IMR-90 (cell line): ENCODE data around the gene CANX. TPM values are rescaled to one million over a fixed set of nuclear protein-coding genes. Genes with fewer than 3 reads are reported as not detected.
"Not testable (repeated sequence)": the region's sequence is repeated elsewhere in the genome, so short reads cannot be mapped to it uniquely, and the experiment has no call there.

Source experiments
- ATAC-seq: fragments of 200-7000 bp; cut with Tn5 transposase; 2 replicates; pipeline ENCODE4 v1.9.1; 2020; ENCODE audit warnings: low read depth, mild to moderate bottlenecking, moderate library complexity
- BruUV-seq: library from RNA; stranded (reverse); fragments of 400-500 nt; replicated peaks from 2 replicates; lab custom pipeline; 2021; lab: Mats Ljungman, UMichigan
- CTCF ChIA-PET: fragments of 300-600 bp; formaldehyde crosslinking; extraction: SDS; loops from one replicate; lab custom pipeline; 2021; ENCODE audit warnings: antibody characterized with exemption; lab: Yijun Ruan, JAX
- POLR2A ChIA-PET: fragments of 300-600 bp; sonication (Branson Sonifier 250); formaldehyde crosslinking; loops from one replicate; lab custom pipeline; 2022; ENCODE audit warnings: antibody characterized with exemption; ENCODE audit not compliant: unreplicated experiment; lab: Charles Lee
- DNase-seq: peaks from one replicate; pipeline ENCODE4 v3.0.0; 2013
- H2AFZ ChIP-seq: replicated peaks from 2 replicates; pipeline ENCODE3; 2013; ENCODE audit warnings: low read length, mild to moderate bottlenecking; ENCODE audit not compliant: poor library complexity
- H2AK5ac ChIP-seq: 2 replicates; pipeline ENCODE4 v1.6.1; 2013; ENCODE audit warnings: low read depth, low read length, inconsistent platforms
- H2AK9ac ChIP-seq: replicated peaks from 2 replicates; pipeline ENCODE3; 2013; ENCODE audit warnings: mild to moderate bottlenecking, low read depth, low read length, moderate library complexity; ENCODE audit not compliant: poor library complexity
- H2BK120ac ChIP-seq: 2 replicates; pipeline ENCODE4 v1.6.1; 2013; ENCODE audit warnings: low read depth, low read length, inconsistent platforms
- H2BK15ac ChIP-seq: 3 replicates; pipeline ENCODE4 v1.6.1; 2013; ENCODE audit warnings: low read depth, low read length, inconsistent platforms
- H2BK20ac ChIP-seq: 2 replicates; pipeline ENCODE4 v1.6.1; 2013; ENCODE audit warnings: low read depth, mild to moderate bottlenecking, inconsistent platforms, low read length, moderate library complexity
- H2BK5ac ChIP-seq: 2 replicates; pipeline ENCODE4 v1.6.1; 2013; ENCODE audit warnings: mild to moderate bottlenecking, low read depth, low read length, inconsistent platforms; ENCODE audit not compliant: poor library complexity, severe bottlenecking
- H3K14ac ChIP-seq: replicated peaks from 2 replicates; pipeline ENCODE4 v1.6.1; 2013; ENCODE audit warnings: low read depth, low read length, inconsistent platforms
- H3K18ac ChIP-seq: 2 replicates; pipeline ENCODE4 v1.6.1; 2013; ENCODE audit warnings: low read depth, low read length, control low read depth
- H3K23ac ChIP-seq: 2 replicates; pipeline ENCODE4 v1.6.1; 2013; ENCODE audit warnings: low read depth, low read length, inconsistent platforms
- H3K27ac ChIP-seq: 2 replicates; pipeline ENCODE4 v1.5.1; 2013; ENCODE audit warnings: mild to moderate bottlenecking, control low read depth, low read length; ENCODE audit not compliant: insufficient read depth
- H3K27me3 ChIP-seq: 2 replicates; pipeline ENCODE4 v1.6.1; 2013; ENCODE audit warnings: low read length; ENCODE audit not compliant: control insufficient read depth, insufficient read depth
- H3K36me3 ChIP-seq: 2 replicates; pipeline ENCODE4 v1.6.1; 2013; ENCODE audit warnings: low read length, mixed read lengths; ENCODE audit not compliant: control insufficient read depth, insufficient read depth
- H3K4ac ChIP-seq: 2 replicates; pipeline ENCODE4 v1.6.1; 2013; ENCODE audit warnings: low read depth, low read length, inconsistent platforms
- H3K4me1 ChIP-seq: 2 replicates; pipeline ENCODE4 v1.6.1; 2013; ENCODE audit warnings: low read length, mixed read lengths; ENCODE audit not compliant: control insufficient read depth, insufficient read depth
- H3K4me2 ChIP-seq: 2 replicates; pipeline ENCODE4 v1.6.1; 2013; ENCODE audit warnings: low read depth, mild to moderate bottlenecking, control low read depth, low read length, moderate library complexity
- H3K4me3 ChIP-seq: 2 replicates; pipeline ENCODE4 v1.5.1; 2013; ENCODE audit warnings: low read depth, mild to moderate bottlenecking, control low read depth, low read length, moderate library complexity; ENCODE audit not compliant: insufficient read depth
- H3K56ac ChIP-seq: 2 replicates; pipeline ENCODE4 v1.6.1; 2013; ENCODE audit warnings: low read length, inconsistent platforms; ENCODE audit not compliant: insufficient read depth; ENCODE audit errors: extremely low read depth
- H3K79me1 ChIP-seq, 2 experiments: 2 replicates each; pipeline ENCODE4 v1.6.1; 2013; ENCODE audit warnings: low read length in 2 of 2, inconsistent platforms in 1 of 2, low read depth in 1 of 2
- H3K9ac ChIP-seq: 2 replicates; pipeline ENCODE4 v1.6.1; 2013; ENCODE audit warnings: low read depth, low read length, control low read depth
- H3K9me1 ChIP-seq: 2 replicates; pipeline ENCODE4 v1.6.1; 2013; ENCODE audit warnings: low read length, inconsistent platforms; ENCODE audit not compliant: insufficient read depth
- H3K9me3 ChIP-seq: 2 replicates; pipeline ENCODE4 v1.6.1; 2013; ENCODE audit warnings: low read length; ENCODE audit not compliant: control insufficient read depth, insufficient read depth
- H4K20me1 ChIP-seq: 2 replicates; pipeline ENCODE4 v1.6.1; 2013; ENCODE audit warnings: low read length, inconsistent platforms; ENCODE audit not compliant: insufficient read depth
- H4K5ac ChIP-seq: 2 replicates; pipeline ENCODE4 v1.6.1; 2013; ENCODE audit warnings: mild to moderate bottlenecking, low read depth, low read length, control low read depth
- H4K8ac ChIP-seq, 2 experiments: 2 replicates each; pipeline ENCODE4 v1.6.1; 2013; ENCODE audit warnings: low read depth in 2 of 2, low read length in 2 of 2, control low read depth in 1 of 2, inconsistent platforms in 1 of 2
- H4K91ac ChIP-seq: 2 replicates; pipeline ENCODE4 v1.6.1; 2013; ENCODE audit warnings: low read depth, low read length, inconsistent platforms; ENCODE audit not compliant: insufficient read depth
- CEBPB ChIP-seq: IDR thresholded peaks from 2 replicates; pipeline ENCODE4 v1.6.1; 2012; ENCODE audit warnings: low read depth, low read length, improper control_type of control experiment
- WGBS, 2 experiments: methylation state at CpG; one replicate each; pipeline versions ENCODE4 v1.1.5 to v1.1.7; 2013; ENCODE audit warnings: missing lambda C conversion rate in 2 of 2; ENCODE audit not compliant: insufficient read length in 1 of 2; ENCODE audit errors: extremely low coverage in 2 of 2; 5-methylcytosine and 5-hydroxymethylcytosine counted together
- dilution Hi-C: fragments of 300-500 bp; cut with HindIII; formaldehyde crosslinking; loops from one replicate; pipeline ENCODE4 v1.14.3; 2018; ENCODE audit warnings: low sequenced_read_pairs; ENCODE audit not compliant: unreplicated experiment
- in situ Hi-C: fragments of 300-500 bp; cut with MboI; formaldehyde crosslinking; loops from 3 replicates; pipeline ENCODE4 v1.14.3; 2019; ENCODE audit warnings: low sequenced_read_pairs, inconsistent platforms, mixed read lengths
- intact Hi-C: fragments of 100-400 bp; cut with micrococcal nuclease; formaldehyde crosslinking; loops from 2 replicates; pipeline ENCODE4 v1.10.0; 2022
- polyA plus RNA-seq, 3 experiments: library from polyadenylated mRNA; depleted of rRNA; stranded (reverse); fragments of >200 nt; gene quantifications; 2 replicates each; pipeline ENCODE4 v1.2.3, GENCODE V29; 2012; ENCODE audit warnings: low replicate concordance in 1 of 3
- total RNA-seq: library from RNA; depleted of rRNA; stranded (reverse); fragments of >200 nt; gene quantifications from 2 replicates; pipeline ENCODE4 v1.2.3, GENCODE V29; 2012

Gene CANX
- total and polyA plus RNA-seq, 2 of the 4 experiments (the other 2 are of a cell fraction), result 216 to 345 TPM

DNA sequence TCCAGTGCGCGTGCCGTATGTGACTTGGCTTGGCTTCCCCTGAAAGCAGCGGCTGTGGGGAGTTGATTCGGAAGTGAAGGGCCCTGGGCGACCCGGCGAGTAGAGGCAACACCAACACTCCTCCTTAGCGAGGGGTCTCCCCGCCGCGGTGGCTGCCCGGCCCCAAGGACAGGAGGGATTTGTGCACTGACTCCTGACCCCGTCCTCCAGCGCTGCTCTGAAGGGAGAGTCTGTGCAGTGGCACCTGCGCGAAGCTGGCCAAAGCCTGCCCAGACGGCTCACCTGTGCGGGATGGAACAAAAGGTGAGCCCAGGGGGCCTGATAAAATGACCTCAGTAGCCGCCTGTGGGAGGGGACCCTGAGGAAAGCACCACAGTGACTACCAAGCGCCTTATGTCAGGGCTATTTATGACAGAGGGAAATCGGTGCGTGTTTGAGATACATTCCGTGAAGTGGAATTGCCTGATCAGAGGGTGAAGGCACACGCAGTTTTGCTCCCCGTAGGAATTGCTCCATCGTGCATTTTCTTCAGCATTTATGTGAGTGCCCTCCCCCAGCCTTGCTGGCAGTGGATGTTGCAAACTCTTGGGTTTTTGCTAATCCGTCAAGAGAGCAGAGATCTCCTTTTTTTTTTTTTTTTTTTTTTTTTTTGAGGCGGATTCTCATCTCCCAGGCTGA, 40.4 kb upstream of the CANX start:
- Histone ChIP-seq H3K4me2 (peak overlapping the region; percentile 78), H3K14ac (peak overlapping the region; percentile 74), H2AK9ac (peak overlapping the region; percentile 70), H4K8ac (peak overlapping the region in 1 of 2 experiments; percentile 73; a peak in 2 of 4 replicates), H3K27ac (peak overlapping the region; percentile 28; the same call in 1 of the 2 replicates), H4K5ac (peak overlapping the region; percentile 2; the same call in 1 of the 2 replicates), H3K4me3 (peak overlapping the region; percentile 54), H2AFZ (peak overlapping the region; percentile 92), H3K23ac (peak overlapping the region; percentile 98), H3K9ac (peak overlapping the region; percentile 63), H3K56ac (peak overlapping the region; percentile 0; the same call in 1 of the 2 replicates)
- H2BK120ac ChIP-seq, dilution Hi-C loops, intact Hi-C loops, H4K91ac ChIP-seq, H3K18ac ChIP-seq, H3K79me1 ChIP-seq, H3K27me3 ChIP-seq, H3K36me3 ChIP-seq, POLR2A ChIA-PET, CTCF ChIA-PET, H2AK5ac ChIP-seq, H4K20me1 ChIP-seq, H2BK15ac ChIP-seq, H3K4ac ChIP-seq, H3K9me1 ChIP-seq, H3K9me3 ChIP-seq, H2BK5ac ChIP-seq, in situ Hi-C loops, H2BK20ac ChIP-seq, ATAC-seq, H3K4me1 ChIP-seq: not testable (repeated sequence)
- peak; percentile 58 for TF ChIP-seq CEBPB
- DNase-seq, result peak; percentile 32
- 2% methylated on average over 7 of the region's 29 CpGs; no CpG with 5 or more reads in 1 of the 2 experiments for WGBS, 2 experiments
- BruUV-seq, result TSS peak; percentile 79

DNA sequence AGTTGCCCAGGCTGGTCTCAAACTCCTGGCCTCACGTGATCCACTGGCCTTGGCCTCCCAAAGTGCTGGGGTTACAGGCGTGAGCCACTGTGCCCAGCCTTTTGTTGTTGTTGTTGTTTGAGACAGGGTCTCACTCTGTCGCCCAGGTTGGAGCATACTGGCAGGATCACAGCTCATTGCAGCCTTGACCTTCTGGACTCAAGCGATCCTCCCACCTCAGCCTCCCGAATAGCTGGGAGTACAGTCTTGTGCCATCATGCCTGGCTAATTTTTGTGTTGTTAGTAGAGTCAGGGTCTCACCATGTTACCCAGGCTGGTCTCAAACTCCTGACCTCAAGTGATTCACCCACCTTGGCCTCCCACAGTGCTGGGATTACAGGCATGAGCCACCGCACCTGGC, 37.1 kb upstream of the CANX start:
- H4K8ac ChIP-seq, H4K20me1 ChIP-seq, H3K9ac ChIP-seq, dilution Hi-C loops, CTCF ChIA-PET, H2AK5ac ChIP-seq, POLR2A ChIA-PET, H3K79me1 ChIP-seq, H3K4me2 ChIP-seq, H3K23ac ChIP-seq, H3K4me3 ChIP-seq, H2BK5ac ChIP-seq, H3K56ac ChIP-seq, ATAC-seq, H3K9me1 ChIP-seq, H4K91ac ChIP-seq, H3K27ac ChIP-seq, H3K27me3 ChIP-seq, H2BK15ac ChIP-seq, H2AK9ac ChIP-seq, H3K9me3 ChIP-seq, H2BK120ac ChIP-seq, BruUV-seq, H2BK20ac ChIP-seq, H3K4ac ChIP-seq, intact Hi-C loops, in situ Hi-C loops, DNase-seq, H2AFZ ChIP-seq, H3K18ac ChIP-seq, H4K5ac ChIP-seq, H3K4me1 ChIP-seq, H3K14ac ChIP-seq: not testable (repeated sequence)
- peaks cover 14% of the 10 kb centered on the region for H3K36me3 ChIP-seq
- WGBS, 2 experiments, result 80% methylated on average over 1 of the region's 6 CpGs; no CpG with 5 or more reads in 1 of the 2 experiments
